HG02759 (cell line): Measurements from ENCODE around the gene SSH3.

ENCODE experiments used
- ATAC-seq: cut with Tn5 transposase; IDR thresholded peaks from one replicate; pipeline ENCODE4 v1.9.1; 2021; ENCODE audit warnings: mild to moderate bottlenecking, moderate library complexity; ENCODE audit not compliant: unreplicated experiment

Gene SSH3

DNA sequence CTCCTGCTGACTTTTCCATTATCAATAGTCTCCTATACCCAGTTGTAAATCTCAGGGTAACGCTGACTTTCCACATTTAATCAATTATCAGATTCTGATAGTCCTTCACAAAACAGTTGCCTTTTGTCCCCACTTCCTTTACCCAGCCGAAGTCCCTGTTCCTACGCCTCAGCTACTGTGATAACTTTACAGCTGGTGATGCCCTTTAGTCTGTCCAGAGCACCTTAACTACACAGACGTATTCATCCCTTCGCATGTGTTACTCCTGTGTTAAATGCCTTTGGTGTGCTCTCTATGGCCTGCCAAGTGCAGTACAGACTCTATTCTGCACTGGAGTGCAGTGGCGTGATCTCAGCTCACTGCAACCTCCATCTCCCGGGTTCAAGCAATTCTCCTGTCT, 20.2 kb downstream of the SSH3 start:
- ATAC-seq, result no peak

DNA sequence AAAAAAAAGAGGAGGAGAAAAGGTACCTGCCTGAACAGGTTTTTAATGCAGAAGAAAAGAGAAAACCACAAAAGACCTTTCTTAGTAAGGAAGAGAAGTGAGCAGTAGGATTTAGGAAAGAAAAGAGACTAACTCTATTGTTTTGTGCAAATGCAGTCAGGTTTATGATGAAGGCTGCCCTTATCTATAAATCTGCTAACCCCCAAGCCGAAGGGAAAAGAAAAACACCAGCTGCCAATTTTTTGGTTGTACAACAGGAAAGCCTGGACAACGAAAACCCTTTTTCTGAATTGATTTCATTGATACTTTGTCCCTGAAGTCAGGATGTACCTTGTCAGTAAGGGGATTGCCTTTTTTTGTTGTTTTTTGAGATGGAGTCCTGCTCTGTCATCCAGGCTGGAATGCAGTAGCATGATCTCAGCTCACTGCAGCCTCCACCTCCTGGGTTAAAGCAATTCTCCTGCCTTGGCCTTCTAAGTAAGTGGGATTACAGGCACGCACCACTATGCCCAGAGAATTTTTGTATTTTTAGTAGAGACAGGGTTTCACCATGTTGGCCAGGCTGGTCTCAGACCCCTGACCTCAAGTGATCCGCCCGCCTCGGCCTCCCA, 28.9 kb downstream of the SSH3 start:
- no peak for ATAC-seq

DNA sequence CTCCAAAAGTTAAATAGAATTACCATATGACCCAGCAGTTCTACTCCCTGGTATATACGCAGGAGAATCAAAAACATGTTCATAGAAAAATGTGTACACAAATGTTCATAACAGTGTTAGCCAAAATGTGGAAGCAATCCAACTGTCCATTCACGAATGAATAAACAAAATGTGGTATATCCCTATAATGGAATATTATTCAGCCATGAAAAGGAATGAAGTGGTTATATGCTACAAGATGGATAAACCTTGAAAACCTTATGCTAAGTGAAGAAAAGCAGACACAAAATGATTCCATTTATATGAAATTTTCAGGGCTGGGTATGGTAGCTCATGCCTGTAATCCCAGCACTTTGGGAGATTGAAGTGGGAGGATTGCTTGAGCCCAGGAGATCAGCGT, 33.9 kb downstream of the SSH3 start:
- no peak for ATAC-seq

DNA sequence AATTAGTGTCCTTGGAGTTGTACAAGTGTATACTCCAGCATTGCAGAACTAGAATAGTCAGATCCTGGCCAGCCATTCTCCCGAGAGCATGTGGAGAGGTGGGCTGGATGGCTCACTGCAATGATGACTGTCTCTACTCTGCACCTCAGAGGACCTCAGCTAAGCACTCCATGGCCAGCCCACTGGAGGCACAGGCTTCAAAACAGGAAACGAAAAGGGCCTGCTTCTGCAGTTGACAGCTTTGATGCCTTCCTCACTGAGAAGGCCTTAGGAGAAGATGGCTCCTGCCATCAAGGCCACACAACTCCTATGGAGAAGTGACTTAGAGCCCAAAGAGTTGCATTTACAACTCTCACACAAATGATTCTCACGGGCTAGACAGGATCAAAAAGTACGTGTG, 40.9 kb downstream of the SSH3 start:
- no peak for ATAC-seq

DNA sequence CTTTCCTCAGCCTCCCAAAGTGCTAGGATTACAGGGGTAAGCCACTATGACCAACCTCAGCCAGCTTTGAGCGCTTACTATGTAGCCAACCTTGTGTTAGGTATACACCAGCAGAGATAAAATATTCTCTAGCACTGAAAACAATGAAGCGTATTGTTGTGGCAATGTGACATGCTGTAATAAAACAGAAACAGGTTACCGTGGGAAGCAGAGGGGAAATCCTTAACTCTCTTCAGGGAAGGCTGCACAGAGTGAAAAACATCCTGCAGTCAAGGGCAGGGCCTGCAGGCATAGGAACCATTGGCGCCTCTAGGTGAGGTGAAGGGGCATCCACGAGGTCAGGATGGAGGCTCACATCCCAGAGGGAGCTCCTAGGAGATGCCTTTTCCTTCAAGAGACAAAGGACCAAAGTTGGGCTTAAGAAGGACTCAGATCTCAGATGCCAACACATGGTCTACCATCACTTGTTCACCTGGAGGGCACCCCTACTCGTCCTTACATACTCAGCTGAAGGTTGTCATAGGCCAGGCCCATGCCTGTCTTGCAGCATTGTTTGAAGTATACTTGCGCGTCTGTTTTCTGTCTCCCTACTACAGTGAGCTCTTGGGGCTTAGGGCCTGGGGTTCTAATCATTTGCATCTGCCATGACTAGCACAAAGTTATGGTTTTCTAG, 42.1 kb downstream of the SSH3 start:
- ATAC-seq, result no peak

DNA sequence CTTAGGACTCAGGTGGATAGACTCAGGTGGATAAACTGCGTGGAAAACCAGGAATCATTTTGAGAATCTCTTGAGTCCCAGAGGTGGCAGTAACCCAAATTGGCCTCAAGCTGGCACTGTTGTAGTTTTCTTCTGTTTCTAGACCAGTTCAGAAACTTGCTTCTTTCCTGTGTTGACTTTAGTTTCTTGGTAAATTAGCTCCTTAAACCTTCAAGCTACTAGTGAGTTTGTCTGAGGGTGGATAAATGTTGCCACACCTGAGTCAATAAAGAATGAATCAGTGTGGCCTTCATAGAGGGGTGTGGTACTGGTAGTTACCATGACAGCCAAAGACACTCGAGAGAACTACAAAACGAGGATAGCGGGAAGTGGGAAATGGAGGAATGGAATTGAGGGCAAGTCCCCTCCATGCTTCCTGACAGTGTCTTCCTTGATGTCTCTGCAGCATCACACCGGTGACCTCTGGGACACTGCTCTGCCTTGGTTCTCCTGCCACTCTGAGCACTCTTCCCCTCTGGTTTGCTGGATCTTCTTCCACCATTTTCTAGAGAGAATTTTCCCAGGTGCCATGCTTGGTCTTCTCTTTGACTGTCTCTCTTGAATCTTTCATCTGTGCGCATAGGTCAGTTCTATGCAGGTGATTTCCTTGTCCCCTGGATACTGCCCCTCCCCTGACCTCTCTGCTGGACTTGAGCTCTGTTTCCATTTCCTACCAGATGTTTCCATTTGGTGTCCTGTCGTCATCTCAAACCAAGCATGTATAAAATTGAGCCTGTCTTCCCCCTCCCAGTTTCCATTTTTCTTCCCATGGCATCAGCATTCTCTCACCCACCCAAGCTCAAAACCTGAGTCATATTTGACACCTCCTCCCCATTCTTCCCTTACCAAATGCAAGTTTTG, 42.8 kb downstream of the SSH3 start:
- ATAC-seq, result no peak

DNA sequence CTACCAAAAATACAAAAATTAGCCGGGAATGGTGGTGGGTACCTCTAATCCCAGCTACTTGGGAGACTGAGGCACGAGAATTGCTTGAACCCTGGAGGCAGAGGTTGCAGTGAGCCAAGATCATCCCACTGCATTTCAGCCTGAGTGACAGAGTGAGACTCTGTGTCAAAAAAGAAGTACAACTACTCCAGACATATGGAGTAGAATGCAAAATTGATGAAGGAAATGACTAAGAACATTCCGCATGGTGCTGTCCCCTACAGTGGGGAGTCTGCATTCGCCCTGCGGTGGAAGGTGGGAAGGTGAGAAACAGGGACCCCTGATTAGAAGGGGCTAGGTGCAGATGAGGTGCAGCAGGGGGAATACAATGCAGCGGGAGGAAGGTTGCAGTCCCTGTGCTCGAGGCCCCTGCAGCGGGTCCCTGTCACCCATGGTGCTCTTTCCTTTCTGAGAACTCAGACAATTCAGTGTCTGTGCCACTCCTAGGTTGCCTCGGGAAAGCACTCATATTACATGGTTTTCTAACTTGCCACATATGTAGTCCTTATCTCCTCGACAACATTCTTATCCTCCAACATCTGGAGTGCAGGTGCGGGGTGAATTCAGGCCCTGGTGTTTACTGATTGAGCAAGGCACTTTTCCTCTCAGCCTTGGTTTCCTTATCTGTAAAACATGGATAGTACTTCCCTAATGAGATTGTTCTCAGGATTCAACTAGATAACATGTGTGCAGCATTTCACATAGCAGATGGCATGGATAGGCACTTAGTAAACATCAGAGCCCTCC, 44.8 kb downstream of the SSH3 start:
- ATAC-seq, result no peak

DNA sequence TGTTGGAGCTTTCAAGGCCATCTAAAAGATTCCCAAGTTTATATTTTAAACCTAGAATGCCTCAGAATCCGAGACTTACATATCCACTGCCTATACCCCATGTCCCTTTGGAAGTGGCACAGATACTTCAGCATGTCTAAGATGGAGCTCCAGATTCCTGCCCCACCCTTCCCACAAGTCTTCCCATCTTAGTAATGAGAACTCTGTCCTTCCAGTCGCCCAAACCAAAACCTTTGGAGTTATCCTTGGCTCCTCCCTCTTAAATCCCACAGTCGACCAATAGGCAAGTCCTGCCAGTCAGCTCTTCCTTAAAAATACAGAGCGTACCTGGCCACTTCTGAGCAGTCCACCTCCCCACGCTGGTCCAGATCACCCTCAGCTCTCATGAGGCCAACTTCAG, 45.7 kb downstream of the SSH3 start:
- ATAC-seq, result no peak

DNA sequence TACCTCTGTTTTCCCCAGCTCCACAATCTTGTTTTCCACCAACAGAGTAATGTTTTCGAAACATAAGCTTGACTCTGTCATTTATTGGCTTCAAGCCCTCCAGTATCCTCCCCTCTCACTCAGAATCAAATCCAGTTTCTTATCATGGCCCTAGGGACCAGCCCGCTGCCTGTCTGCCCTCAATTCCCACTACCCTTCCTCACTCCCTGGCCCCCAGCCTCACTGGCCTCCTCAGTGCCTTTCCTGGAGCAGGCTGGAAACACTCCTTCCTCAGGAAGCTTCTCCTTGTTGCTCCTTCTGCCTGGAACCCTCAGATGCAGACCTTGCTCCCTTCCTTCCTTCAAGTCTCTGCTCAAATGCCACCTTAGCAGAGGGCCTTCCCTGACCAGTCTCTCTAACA, 46.1 kb downstream of the SSH3 start:
- no peak for ATAC-seq

DNA sequence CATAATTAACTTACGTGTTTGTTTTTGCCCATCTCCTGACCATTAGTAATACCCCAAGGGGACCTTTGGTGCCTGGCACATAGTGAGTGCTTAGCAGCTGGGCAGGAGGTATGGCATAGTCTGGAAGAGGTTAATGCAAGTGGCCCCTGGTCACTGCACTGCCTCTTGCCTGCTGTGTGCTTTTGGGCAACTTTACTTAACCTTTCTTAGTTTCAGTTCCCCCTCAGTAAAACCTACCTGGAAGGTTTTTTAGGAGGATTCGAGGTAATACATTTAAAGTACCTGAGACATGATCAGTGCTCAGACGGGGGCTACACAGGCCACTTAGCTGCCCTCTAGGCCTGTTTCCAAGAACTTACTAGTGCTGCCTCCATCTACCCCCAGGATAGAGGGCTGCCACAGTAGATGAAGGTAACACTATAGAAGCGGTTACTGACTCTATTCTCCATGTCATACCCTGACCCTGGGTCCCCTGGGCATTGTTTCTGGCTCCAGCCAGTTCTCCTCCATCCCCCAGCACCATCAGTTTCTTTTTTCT, 46.7 kb downstream of the SSH3 start:
- ATAC-seq, result no peak

DNA sequence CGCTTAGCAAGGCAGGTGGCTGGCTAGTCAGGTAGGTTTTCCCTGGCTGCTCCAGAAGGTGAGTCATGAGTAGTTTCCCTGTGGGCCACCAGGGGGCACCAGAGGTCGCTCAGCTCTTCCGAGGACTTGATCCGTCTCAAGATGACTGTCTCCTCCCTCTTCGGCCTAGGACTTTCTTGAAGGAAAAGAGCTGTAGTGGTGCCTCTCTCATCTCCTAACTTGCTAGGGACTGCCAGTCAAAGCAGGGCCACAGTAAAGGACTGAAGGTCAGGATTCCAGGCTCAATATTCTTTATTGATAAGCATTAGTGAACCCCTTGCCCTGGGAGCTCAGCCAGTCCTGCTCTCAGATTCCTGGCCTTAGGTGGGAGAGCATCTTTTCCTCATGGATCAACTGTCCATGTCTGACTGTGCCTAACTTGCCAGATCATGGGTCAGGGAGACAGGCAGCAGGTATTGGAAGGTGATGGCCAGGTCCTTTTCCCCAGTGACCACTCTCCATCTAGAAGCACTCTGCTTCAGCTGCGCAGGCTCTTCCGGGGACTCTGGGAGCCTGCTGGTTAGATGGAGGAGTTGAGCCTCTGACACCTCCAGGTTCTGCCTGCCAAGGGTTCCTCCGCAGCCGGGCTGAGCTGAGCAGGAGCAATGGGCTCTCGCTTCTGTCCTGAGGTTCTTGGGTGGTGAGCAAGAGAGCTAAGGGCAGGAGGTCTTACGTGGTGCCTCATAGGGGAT, 48.1 kb downstream of the SSH3 start:
- no peak for ATAC-seq

DNA sequence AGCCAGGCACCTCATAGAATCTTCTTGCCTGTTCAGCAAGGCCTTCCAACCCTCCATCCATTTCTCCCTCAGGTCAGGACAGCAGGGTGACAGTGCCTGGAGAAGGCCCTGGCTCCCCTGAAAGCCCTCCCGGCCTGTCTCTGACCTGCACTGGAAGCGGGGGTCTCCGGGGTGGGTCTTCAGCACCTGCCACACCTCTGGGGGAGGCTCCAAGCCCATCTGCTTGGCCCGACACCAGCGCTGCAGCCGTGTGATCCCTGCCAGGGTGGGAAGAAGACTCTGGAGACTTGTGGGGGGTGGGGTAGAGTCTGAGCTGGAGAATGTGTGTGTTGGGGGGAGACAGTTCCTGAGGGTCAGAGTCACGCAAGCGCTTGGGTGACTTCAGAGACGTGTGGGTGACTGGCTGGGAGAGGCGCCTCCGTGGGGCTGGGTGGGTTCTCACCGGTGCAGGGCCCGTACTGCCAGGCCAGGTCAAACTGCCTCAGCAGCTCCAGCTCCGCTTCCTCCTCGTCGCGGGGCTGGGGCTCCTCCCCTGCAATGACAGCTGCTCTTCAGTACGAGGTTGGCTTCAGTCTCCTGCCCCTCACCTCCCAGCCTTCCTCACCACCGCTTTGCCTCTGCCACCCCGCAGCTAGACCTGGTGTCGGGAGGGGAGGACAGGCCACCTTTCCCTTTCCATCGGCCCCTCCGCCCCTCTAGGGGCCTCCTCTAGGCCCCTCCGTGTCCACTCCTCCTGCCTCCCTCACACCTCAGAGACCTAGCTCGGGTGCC, 49.4 kb downstream of the SSH3 start:
- peak; percentile 5 for ATAC-seq

DNA sequence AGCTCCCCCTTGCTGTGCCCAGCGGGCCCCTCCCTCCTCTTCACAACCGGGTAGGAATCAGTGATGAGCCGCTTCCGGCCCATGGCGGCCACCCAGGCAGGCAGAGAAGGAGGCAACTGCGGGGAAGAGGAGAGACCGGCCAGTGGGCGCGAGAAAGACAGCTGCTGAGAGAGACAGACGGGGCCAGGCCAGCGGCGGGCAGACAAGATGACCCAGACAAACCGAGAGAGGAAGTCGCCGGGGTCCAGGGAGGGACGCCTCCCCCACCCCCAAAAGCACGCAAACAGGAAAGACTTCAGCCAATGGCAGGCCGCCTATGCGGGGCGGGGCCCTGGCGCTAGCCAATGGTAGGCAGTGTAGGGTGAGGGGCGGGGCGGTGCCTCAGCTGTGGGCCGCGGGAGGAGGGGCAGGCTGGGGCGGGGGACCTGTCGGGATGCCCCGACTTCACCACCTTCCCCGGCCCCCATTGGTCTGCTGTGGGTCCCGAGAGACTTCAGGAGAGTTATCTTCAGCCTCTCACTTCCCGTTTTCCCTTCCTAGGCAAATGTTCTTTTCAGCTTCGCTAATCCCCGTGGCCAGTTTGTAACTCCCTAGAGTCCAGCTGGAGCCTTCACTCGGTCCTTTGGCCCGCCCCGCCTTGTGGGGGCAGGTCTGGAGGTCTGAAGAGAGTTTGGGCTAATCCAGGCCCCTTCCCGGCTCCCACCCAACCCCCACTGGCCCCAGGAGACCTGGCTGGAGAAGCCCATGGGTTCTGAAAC, 50.2 kb downstream of the SSH3 start, which contains the start of gene POLD4:
Gene POLD4 (minus strand): TSS at position 230 of the 758 bp plus-strand sequence. CDS start 147 bp downstream, at position 83.
- ATAC-seq, result peak; percentile 83

DNA sequence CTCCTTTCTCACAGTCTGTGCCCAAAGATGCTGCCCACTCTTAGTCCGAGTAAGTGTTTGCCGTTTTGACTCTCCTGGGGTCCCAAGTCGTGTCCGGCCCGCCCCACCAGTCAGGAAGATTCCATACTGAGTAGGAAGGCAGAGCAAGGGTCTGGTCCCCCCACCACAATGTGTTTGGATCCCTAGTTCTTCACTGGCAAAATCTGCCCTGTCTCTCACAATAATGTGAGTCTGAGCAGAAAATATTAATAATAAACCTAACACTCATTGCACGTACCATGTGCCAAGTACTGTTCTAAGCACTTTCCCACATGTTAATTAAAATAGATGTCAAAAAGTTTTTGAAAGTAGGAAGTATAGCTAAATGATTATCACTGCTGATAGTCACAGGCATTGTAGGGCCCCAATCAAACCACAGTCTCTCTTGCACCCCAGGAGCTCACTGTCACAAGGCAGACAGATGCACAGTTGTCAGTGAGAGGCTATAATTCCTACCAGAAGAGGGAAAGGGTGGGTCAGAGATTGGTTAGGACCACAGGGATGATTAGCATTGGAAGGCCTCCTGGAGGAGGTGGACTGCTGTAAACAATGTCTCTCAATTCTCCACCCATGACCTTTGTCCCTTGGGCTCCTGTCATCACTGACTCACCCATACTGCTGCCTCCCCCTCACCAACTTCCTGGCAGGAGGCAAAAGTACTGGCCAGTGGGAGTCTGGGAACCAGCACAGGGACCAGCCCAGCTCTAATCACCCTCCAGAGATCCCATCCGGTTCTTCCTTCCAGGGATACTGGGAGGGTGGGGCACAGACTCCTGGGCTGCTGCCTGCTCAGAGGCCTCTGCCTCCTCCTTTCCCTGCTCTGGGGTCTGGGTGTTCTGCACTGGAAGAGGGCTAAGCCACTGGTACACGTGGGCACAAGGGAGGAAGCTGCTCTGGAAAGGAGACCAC, 51.0 kb downstream of the SSH3 start:
- ATAC-seq, result no peak

DNA sequence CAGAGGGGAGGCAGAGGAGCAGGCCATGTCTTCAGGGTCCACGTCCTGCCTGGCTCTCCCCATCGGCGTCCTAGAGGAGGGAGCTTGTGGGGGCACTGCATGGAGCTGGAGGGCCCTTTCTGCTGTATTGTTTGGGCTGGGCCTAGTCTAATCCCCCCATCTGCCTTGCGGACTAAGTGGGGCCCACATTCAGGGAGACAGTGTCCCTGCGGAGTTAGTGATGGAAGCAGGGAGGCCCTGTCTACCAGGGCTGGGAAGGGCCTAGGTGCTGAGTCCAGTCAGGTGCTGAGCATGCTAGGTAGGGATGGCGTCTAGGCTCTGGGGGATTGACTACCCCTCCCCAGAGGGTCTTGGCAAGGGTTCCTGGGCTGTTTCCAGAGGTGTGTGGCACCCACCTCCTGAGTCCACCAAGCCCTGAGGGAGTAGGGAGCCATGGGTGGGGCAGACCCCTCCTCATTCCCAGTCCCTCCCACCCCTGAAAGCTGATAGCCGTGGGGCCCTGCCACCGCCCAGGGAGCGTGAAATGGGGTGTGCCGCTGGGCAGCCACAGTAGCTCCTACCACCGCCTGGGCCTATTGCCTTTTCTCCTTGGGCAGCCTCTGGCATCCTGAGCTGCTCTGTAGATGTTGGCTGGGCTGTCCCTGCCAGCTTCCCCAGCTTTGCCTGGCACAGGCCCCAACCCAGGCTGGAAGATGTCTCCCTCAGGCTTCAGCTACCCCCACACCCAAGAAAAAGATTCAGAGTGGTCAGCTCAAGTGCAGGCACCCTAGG, 51.9 kb downstream of the SSH3 start:
- ATAC-seq, result no peak

DNA sequence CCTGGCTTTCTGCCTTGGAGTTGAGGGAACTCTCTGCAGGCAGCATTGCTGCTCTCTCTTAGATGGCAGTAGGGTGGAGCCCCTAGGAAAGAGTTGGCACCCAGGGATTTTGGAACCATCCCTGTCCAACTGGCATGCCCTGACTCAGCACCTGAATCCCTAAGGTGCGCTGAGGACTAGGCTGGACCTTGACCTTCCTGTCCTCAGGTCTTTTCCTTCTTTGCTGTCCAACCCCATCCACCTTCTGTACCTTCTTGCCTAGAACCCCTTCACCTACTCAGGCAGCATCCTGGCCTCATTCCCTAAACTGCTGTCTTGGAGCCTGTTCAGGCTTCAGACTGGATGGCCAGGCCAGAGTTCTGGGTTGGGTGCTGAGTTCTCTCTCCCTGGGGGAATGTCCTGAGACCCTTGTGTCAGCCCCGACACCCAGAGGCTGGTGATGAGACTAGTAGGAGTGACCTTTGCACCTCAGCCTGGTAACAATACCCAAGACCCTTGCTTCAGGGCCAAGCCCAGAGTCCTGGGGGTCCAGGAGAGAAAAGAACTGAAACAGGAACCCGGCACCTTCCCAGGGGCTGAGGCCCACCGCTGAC, 52.6 kb downstream of the SSH3 start:
- ATAC-seq, result no peak
